Measurements from ENCODE around the gene RHOT2. TPM values are rescaled to one million over a fixed set of nuclear protein-coding genes. Genes with fewer than 3 reads are reported as not detected.

The RHOT2 gene
- total and polyA plus RNA-seq, 9 of the 15 experiments (the other 6 are each of a cell fraction or from before 2014, with no cell fraction given) = 5.0 to 373 (median 112) TPM

DNA sequence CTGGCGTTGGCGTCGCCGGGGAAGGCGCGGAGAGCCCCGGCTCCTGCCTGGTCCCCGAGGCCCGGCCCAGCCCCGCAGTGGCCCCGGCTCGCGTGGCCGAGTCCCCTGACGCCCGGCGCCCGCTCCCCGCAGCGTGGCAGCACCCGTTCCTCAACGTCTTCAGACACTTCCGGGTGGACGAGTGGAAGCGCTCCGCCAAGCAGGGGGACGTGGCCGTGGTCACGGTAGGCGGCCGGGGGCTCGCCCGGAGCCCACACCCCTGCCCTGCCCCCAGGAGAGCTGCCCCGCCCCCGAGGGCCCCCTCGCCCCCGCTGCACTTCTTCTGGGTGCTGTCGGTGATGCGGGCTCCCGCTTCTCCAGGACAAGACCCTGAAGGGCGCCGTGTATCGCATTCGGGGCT lies 18.3 kb upstream of the RHOT2 start:
- BruUV-seq (replicated peaks) = no TSS peak
- H3K27ac ChIP-seq (ENCODE audit: extremely low read depth, low read depth, low read length) = no peak overlapping the region
- H3K4me2 ChIP-seq (ENCODE audit: insufficient read depth, low read length) = no peak overlapping the region
- H3K4me3 ChIP-seq = no peak overlapping the region
- H4K20me1 ChIP-seq (replicated peaks; ENCODE audit: control insufficient read depth, insufficient read depth, low read length) = no peaks in the 10 kb centered on the region
- peaks cover 35% of the 10 kb centered on the region; the same call in 2 of the 3 replicates for H3K36me3 ChIP-seq (ENCODE audit: control insufficient read depth, insufficient read depth, low read length)
- FAIRE-seq = no peak
- ChIA-PET POLR2A (interaction anchor here (0.6 to 1.7 kb wide), 2 partner anchors 9 to 10 kb away, joined by 4 to 6 read pairs; no protein-coding TSS in a partner anchor), CTCF (ENCODE audit: low intra/inter-chr PET ratio) (no interaction called here)
- peaks cover 0 to 87% of the 10 kb centered on the region in 2 experiments; a peak in 2 of 5 replicates for H3K4me1 ChIP-seq (replicated peaks in 1 of 2; ENCODE audit: control insufficient read depth in 2 of 2, insufficient read depth in 2 of 2, low read length in 2 of 2)
- ATAC-seq = no peak
- H3K9me1 ChIP-seq (ENCODE audit: control insufficient read depth, insufficient read depth, low read length) = no peaks in the 10 kb centered on the region
- H2AFZ ChIP-seq (ENCODE audit: low read depth, low read length) = no peak overlapping the region
- 88% methylated on average over 5 of the region's 44 CpGs for WGBS (ENCODE audit: insufficient coverage, low coverage, missing lambda C conversion rate)
- TF ChIP-seq MCM3 (IDR thresholded peaks at IDR 0.05) (no peak), EHMT2 (IDR thresholded peaks at IDR 0.05) (no peak), KLF16 (IDR thresholded peaks at IDR 0.05) (no peak), BRD4 (IDR thresholded peaks at IDR 0.05) (no peak), ZNF766 (CRISPR knock-in tag; conservative IDR thresholded peaks at IDR 0.05) (no peak), ZBED1 (IDR thresholded peaks at IDR 0.05) (no peak), WHSC1 (IDR thresholded peaks at IDR 0.05; ENCODE audit: low read length) (no peak), ZNF282 (CRISPR knock-in tag; IDR thresholded peaks at IDR 0.05) (no peak), TCF7 (IDR thresholded peaks at IDR 0.05; ENCODE audit: borderline replicate concordance) (no peak), U2AF2 (optimal IDR thresholded peaks at IDR 0.05; ENCODE audit: low read depth, low read length) (no peak), DDX20 (tag; IDR thresholded peaks at IDR 0.05; ENCODE audit: low read depth) (no peak), GTF2F1 (IDR thresholded peaks at IDR 0.05; ENCODE audit: low read depth, low read length) (no peak), CBFB (CRISPR knock-in tag; IDR thresholded peaks at IDR 0.05) (no peak), PHTF2 (CRISPR knock-in tag; IDR thresholded peaks at IDR 0.05) (no peak), ZNF140 (CRISPR knock-in tag; IDR thresholded peaks at IDR 0.05) (no peak), SMARCE1 (IDR thresholded peaks at IDR 0.05) (no peak)
- TF ChIP-seq, protein P1, sequence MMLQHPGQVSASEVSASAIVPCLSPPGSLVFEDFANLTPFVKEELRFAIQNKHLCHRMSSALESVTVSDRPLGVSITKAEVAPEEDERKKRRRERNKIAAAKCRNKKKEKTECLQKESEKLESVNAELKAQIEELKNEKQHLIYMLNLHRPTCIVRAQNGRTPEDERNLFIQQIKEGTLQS (IDR thresholded peaks at IDR 0.05) = no peak
- TF ChIP-seq, protein P1 (CRISPR knock-in tag; conservative IDR thresholded peaks at IDR 0.05) = no peak
- peaks cover 16% of the 10 kb centered on the region for H3K79me2 ChIP-seq (ENCODE audit: control insufficient read depth, insufficient read depth, low read length)
- H3K27me3 ChIP-seq (ENCODE audit: control insufficient read depth in 2 of 2, insufficient read depth in 2 of 2, low read length in 2 of 2) = no peaks in the 10 kb centered on the region
- no peak for DNase-seq (ENCODE audit: extremely low read depth in 1 of 4, low spot score in 3 of 4)
- no peaks in the 10 kb centered on the region for H3K9me3 ChIP-seq (replicated peaks; ENCODE audit: control insufficient read depth, insufficient read depth, low read depth, low read length)
- no peak overlapping the region for H3K9ac ChIP-seq (ENCODE audit: insufficient read depth in 1 of 2, low read depth in 2 of 2, low read length in 2 of 2)
- in situ Hi-C loops (cut with MboI) (no loop called here), intact Hi-C loops (cut with micrococcal nuclease) (no loop called here)

Data from K562 (cell line).